K562 (cell line): Measurements from ENCODE around the gene SLC25A18. TPM values are rescaled to one million over a fixed set of nuclear protein-coding genes. Genes with fewer than 3 reads are reported as not detected.

Experiments
- FOXA1 ChIP-seq: fragments of 450-650 bp; IDR thresholded peaks from 2 replicates; pipeline ENCODE4 v1.6.1; 2016; ENCODE audit warnings: mild to moderate bottlenecking, borderline replicate concordance
- ILF3 ChIP-seq: fragments of 450-650 bp; IDR thresholded peaks from 2 replicates; pipeline ENCODE4 v1.6.1; 2018; ENCODE audit warnings: antibody characterized with exemption, mild to moderate bottlenecking, moderate library complexity, borderline replicate concordance
- KAT7 ChIP-seq: sonication (generic); formaldehyde crosslinking; IDR thresholded peaks from 2 replicates; pipeline ENCODE4 v1.8.0; 2022; ENCODE audit warnings: missing genetic modification reagents, mild to moderate bottlenecking, borderline replicate concordance
- MAZ ChIP-seq, 2 experiments: fragments of 450-650 bp in 1 of 2; sonication (generic) in 1 of 2; formaldehyde crosslinking; IDR thresholded peaks in 1 of 2; conservative IDR thresholded peaks in 1 of 2; 2 replicates each; pipeline versions ENCODE4 v1.4.0 to v1.5.0; 2020; ENCODE audit warnings: mild to moderate bottlenecking in 1 of 2, missing genetic modification reagents in 1 of 2
- POLR2A ChIP-seq: fragments of 450-650 bp; conservative IDR thresholded peaks from 2 replicates; pipeline ENCODE4 v1.6.1; 2016
- RBM39 ChIP-seq: fragments of 200-400 bp; formaldehyde crosslinking; optimal IDR thresholded peaks from 2 replicates; pipeline ENCODE3; 2018; ENCODE audit warnings: low read depth, low read length
- SMARCA4 ChIP-seq: fragments of 450-650 bp; IDR thresholded peaks from 2 replicates; pipeline ENCODE4 v1.6.1; 2016
- SREBF1 ChIP-seq: fragments of 150-350 bp; IDR thresholded peaks from 2 replicates; pipeline ENCODE4 v1.6.1; 2014; ENCODE audit warnings: antibody characterized with exemption, low read depth, low read length, borderline replicate concordance
- SUPT5H ChIP-seq: fragments of 450-650 bp; IDR thresholded peaks from 2 replicates; pipeline ENCODE4 v1.6.1; 2016
- ZNF212 ChIP-seq: fragments of 450-650 bp; formaldehyde crosslinking; IDR thresholded peaks from 2 replicates; pipeline ENCODE4 v1.4.0; 2020; ENCODE audit warnings: mild to moderate bottlenecking
- ZNF263 ChIP-seq: sonication (generic); formaldehyde crosslinking; IDR thresholded peaks from 2 replicates; pipeline ENCODE4 v1.8.0; 2022; ENCODE audit warnings: mild to moderate bottlenecking, missing genetic modification reagents, borderline replicate concordance
- ZNF764 ChIP-seq: fragments of 250-450 bp; sonication (Bioruptor Pico); IDR thresholded peaks from 2 replicates; pipeline ENCODE4 v1.4.0; 2020; ENCODE audit warnings: low read depth, mild to moderate bottlenecking, moderate library complexity
- ZNF780A ChIP-seq: fragments of 250-450 bp; sonication (Bioruptor Pico); IDR thresholded peaks from 2 replicates; pipeline ENCODE4 v1.5.0; 2021; ENCODE audit warnings: mild to moderate bottlenecking
- polyA plus RNA-seq, 8 experiments: library from polyadenylated mRNA; depleted of rRNA in 4 of 8; stranded (reverse) in 5 of 8; unstranded in 3 of 8; fragments of >200 nt; fragmentation: Nextera tagmentation in 2 of 8; fragmentation: Illumina TruSeq in 1 of 8; extraction: Ambion mirVana in 2 of 8; extraction: Trizol in 1 of 8; gene quantifications; 2 replicates each; pipeline versions ENCODE4 v1.2.1 to v1.2.3, GENCODE V29; 2011 to 2014; ENCODE audit warnings: inconsistent platforms in 1 of 8, missing spikeins in 1 of 8
- total RNA-seq, 7 experiments: library from RNA; depleted of rRNA in 6 of 7; stranded (reverse); fragments of >200 nt in 6 of 7; fragmentation: Illumina TruSeq in 2 of 7; extraction: Trizol in 2 of 7; gene quantifications; 2 replicates each; pipeline versions ENCODE4 v1.2.1 to v1.2.3, GENCODE V29; 2011 to 2021; ENCODE audit warnings: low replicate concordance in 1 of 7
- TF ChIP-seq, protein P1 (sequence below): fragments of 250-450 bp; sonication (Bioruptor Pico); IDR thresholded peaks from 2 replicates; pipeline ENCODE4 v1.8.0; 2022; ENCODE audit warnings: moderate library complexity, mild to moderate bottlenecking, inconsistent platforms
- TF ChIP-seq, protein P2 (sequence below): fragments of 450-650 bp; IDR thresholded peaks from 2 replicates; pipeline ENCODE4 v1.6.1; 2017; ENCODE audit warnings: mild to moderate bottlenecking, moderate library complexity
- TF ChIP-seq, protein P3 (sequence below), 3 experiments: fragments of 200-800 bp in 1 of 3; sonication (Bioruptor generic) in 1 of 3; sonication (generic) in 1 of 3; formaldehyde crosslinking in 1 of 3; IDR thresholded peaks; 2 replicates each; pipeline versions ENCODE4 v1.6.1 to v1.8.0; 2016 to 2022; ENCODE audit warnings: mild to moderate bottlenecking in 2 of 3, missing compliant biosample characterization in 2 of 3, missing genetic modification characterization in 2 of 3, missing genetic modification reagents in 1 of 3
- TF ChIP-seq, protein P4 (sequence below), 2 experiments: fragments of 150-350 bp in 1 of 2; IDR thresholded peaks; 2 replicates each; pipeline ENCODE4 v1.6.1; 2012 to 2016; ENCODE audit warnings: low read depth in 2 of 2, low read length in 2 of 2, mild to moderate bottlenecking in 1 of 2, moderate library complexity in 1 of 2
- TF ChIP-seq, protein P5 (sequence below): fragments of 450-650 bp; IDR thresholded peaks from 2 replicates; pipeline ENCODE4 v1.6.1; 2016; ENCODE audit warnings: missing biosample characterization, missing genetic modification characterization

Gene SLC25A18
- total and polyA plus RNA-seq, 9 of the 15 experiments (the other 6 are each of a cell fraction or from before 2014, with no cell fraction given) = 0.04 TPM; not detected in 8

DNA sequence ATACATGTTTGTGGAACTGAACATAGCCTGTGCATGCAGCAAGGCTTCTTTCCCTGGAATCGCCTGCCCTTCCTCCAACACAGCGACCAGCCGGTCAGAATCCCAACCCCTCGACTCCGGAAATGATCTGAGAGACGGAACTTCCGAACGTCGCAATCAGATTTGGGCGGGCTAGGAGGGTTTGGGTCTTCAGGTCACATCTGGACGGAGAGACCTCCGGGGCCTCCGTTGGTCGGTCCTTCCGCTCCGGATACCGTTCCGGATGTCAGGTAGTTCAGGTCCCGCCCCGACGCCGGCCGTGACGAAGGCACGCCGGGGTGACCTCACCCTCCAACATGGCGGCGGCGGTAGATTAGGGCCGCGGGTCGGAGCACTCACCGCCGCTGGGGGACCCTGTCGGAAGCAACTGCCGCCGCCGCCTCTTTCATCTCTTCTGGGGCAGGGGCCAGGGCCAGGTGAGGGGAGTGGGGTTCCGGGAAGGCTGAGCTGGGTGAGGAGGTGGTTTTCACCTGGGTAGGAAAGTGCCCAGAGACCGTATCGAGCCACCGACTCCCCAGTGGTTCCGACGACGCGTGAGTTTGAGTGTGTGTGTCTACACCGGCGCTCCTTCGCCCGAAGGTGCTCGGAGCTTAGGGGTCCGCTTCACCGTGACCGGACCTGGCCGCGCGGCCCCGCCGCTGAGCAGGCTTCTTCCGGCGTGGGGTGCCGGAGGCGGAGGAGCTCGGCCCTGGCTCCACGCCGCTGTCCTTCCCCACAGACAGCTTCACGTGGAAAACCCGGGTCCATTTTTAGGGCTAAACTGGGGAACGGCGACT is 75.3 kb downstream of the SLC25A18 start, which contains the start of gene BCL2L13 (continued):
- TF ChIP-seq, protein P1, sequence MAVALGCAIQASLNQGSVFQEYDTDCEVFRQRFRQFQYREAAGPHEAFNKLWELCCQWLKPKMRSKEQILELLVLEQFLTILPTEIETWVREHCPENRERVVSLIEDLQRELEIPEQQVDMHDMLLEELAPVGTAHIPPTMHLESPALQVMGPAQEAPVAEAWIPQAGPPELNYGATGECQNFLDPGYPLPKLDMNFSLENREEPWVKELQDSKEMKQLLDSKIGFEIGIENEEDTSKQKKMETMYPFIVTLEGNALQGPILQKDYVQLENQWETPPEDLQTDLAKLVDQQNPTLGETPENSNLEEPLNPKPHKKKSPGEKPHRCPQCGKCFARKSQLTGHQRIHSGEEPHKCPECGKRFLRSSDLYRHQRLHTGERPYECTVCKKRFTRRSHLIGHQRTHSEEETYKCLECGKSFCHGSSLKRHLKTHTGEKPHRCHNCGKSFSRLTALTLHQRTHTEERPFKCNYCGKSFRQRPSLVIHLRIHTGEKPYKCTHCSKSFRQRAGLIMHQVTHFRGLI (CRISPR knock-in tag) = 0 out of 2 replicates have a peak, but pooled peaks have one; percentile 27
- TF ChIP-seq MAZ (CRISPR knock-in tag; conservative IDR thresholded peaks at IDR 0.05 in 1 of 2, IDR thresholded peaks at IDR 0.05 in 1 of 2) = peak; percentile 78 to 81
- TF ChIP-seq, protein P2, sequence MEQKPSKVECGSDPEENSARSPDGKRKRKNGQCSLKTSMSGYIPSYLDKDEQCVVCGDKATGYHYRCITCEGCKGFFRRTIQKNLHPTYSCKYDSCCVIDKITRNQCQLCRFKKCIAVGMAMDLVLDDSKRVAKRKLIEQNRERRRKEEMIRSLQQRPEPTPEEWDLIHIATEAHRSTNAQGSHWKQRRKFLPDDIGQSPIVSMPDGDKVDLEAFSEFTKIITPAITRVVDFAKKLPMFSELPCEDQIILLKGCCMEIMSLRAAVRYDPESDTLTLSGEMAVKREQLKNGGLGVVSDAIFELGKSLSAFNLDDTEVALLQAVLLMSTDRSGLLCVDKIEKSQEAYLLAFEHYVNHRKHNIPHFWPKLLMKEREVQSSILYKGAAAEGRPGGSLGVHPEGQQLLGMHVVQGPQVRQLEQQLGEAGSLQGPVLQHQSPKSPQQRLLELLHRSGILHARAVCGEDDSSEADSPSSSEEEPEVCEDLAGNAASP = no peak
- TF ChIP-seq SUPT5H = peak; percentile 99
- 0 out of 2 replicates have a peak, but pooled peaks have one; percentile 41 for TF ChIP-seq ZNF764 (CRISPR knock-in tag)
- TF ChIP-seq, protein P3, sequence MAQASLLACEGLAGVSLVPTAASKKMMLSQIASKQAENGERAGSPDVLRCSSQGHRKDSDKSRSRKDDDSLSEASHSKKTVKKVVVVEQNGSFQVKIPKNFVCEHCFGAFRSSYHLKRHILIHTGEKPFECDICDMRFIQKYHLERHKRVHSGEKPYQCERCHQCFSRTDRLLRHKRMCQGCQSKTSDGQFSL (CRISPR knock-in tag; IDR thresholded peaks at IDR 0.05) = no peak
- TF ChIP-seq, protein P3 (tag; IDR thresholded peaks at IDR 0.05) = no peak
- peak; percentile 64; the same call in 1 of the 2 replicates for TF ChIP-seq ILF3
- TF ChIP-seq FOXA1 = no peak
- TF ChIP-seq RBM39 = peak; percentile 21
- no peak for TF ChIP-seq ZNF780A (CRISPR knock-in tag)
- TF ChIP-seq ZNF212 (CRISPR knock-in tag) = no peak
- TF ChIP-seq POLR2A = peak; percentile 99
- 0 out of 2 replicates have a peak, but pooled peaks have one; percentile 70 for TF ChIP-seq SMARCA4
- TF ChIP-seq, protein P4, sequence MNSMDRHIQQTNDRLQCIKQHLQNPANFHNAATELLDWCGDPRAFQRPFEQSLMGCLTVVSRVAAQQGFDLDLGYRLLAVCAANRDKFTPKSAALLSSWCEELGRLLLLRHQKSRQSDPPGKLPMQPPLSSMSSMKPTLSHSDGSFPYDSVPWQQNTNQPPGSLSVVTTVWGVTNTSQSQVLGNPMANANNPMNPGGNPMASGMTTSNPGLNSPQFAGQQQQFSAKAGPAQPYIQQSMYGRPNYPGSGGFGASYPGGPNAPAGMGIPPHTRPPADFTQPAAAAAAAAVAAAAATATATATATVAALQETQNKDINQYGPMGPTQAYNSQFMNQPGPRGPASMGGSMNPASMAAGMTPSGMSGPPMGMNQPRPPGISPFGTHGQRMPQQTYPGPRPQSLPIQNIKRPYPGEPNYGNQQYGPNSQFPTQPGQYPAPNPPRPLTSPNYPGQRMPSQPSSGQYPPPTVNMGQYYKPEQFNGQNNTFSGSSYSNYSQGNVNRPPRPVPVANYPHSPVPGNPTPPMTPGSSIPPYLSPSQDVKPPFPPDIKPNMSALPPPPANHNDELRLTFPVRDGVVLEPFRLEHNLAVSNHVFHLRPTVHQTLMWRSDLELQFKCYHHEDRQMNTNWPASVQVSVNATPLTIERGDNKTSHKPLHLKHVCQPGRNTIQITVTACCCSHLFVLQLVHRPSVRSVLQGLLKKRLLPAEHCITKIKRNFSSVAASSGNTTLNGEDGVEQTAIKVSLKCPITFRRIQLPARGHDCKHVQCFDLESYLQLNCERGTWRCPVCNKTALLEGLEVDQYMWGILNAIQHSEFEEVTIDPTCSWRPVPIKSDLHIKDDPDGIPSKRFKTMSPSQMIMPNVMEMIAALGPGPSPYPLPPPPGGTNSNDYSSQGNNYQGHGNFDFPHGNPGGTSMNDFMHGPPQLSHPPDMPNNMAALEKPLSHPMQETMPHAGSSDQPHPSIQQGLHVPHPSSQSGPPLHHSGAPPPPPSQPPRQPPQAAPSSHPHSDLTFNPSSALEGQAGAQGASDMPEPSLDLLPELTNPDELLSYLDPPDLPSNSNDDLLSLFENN (IDR thresholded peaks at IDR 0.05; ENCODE audit: low read depth in 2 of 2, low read length in 2 of 2) = peak in 1 of 2 experiments; percentile 74; a peak in 2 of 4 replicates
- no peak; the same call in 1 of the 2 replicates for TF ChIP-seq KAT7 (CRISPR knock-in tag)
- TF ChIP-seq, protein P5, sequence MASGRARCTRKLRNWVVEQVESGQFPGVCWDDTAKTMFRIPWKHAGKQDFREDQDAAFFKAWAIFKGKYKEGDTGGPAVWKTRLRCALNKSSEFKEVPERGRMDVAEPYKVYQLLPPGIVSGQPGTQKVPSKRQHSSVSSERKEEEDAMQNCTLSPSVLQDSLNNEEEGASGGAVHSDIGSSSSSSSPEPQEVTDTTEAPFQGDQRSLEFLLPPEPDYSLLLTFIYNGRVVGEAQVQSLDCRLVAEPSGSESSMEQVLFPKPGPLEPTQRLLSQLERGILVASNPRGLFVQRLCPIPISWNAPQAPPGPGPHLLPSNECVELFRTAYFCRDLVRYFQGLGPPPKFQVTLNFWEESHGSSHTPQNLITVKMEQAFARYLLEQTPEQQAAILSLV (tag) = no peak
- TF ChIP-seq SREBF1 = no peak
- no peak; the same call in 1 of the 2 replicates for TF ChIP-seq ZNF263 (CRISPR knock-in tag)
